Measurements from ENCODE around the gene EME2. TPM values are rescaled to one million over a fixed set of nuclear protein-coding genes. Genes with fewer than 3 reads are reported as not detected.
A peak's percentile ranks its signal among the peaks of the same experiment; 100 is the strongest.
"Not testable (repeated sequence)": the region's sequence is repeated elsewhere in the genome, so short reads cannot be mapped to it uniquely, and the experiment has no call there.

The EME2 gene
- total and polyA plus RNA-seq, 4 donors: 1.6 to 23.7 (median 18.2) TPM

GRCh38 chr16:1731603-1732002 lies 41.0 kb upstream of the EME2 start:
- Histone ChIP-seq H3K36me3 (ENCODE audit: control insufficient read depth in 1 of 2, insufficient read depth in 2 of 2, low read length in 1 of 2) (no peaks in the 10 kb centered on the region), H3K9me3 (ENCODE audit: control insufficient read depth, low read length) (no peaks in the 10 kb centered on the region), H3K4me3 (ENCODE audit: low read length in 2 of 2) (no peak overlapping the region), H3K4me1 (ENCODE audit: control insufficient read depth in 1 of 2, insufficient read depth in 2 of 2, low read length in 2 of 2) (no peaks in the 10 kb centered on the region), H3K27me3 (ENCODE audit: control insufficient read depth in 1 of 2, insufficient read depth in 2 of 2, low read length in 1 of 2) (no peaks in the 10 kb centered on the region), H3K27ac (ENCODE audit: low read depth in 1 of 2, low read length in 2 of 2) (no peak overlapping the region)
- intact Hi-C loops (cut with DNase I): no loop called here
- DNase-seq (no peak), ATAC-seq (ENCODE audit: low FRiP score) (no peak)
- 75 to 78% methylated on average over 7 of the region's 7 CpGs for WGBS, 2 donors

GRCh38 chr16:1732071-1732470 lies 40.5 kb upstream of the EME2 start:
- ATAC-seq (ENCODE audit: low FRiP score) (no peak), DNase-seq (no peak)
- intact Hi-C loops (cut with DNase I): no loop called here
- no peak overlapping the region for H3K27ac ChIP-seq (ENCODE audit: low read depth in 1 of 2, low read length in 2 of 2)
- no peaks in the 10 kb centered on the region for H3K27me3 ChIP-seq (ENCODE audit: control insufficient read depth in 1 of 2, insufficient read depth in 2 of 2, low read length in 1 of 2)
- H3K4me3 ChIP-seq (ENCODE audit: low read length in 2 of 2): no peak overlapping the region
- H3K9me3 ChIP-seq (ENCODE audit: control insufficient read depth, low read length): no peaks in the 10 kb centered on the region
- no peaks in the 10 kb centered on the region for H3K4me1 ChIP-seq (ENCODE audit: control insufficient read depth in 1 of 2, insufficient read depth in 2 of 2, low read length in 2 of 2)
- H3K36me3 ChIP-seq (ENCODE audit: control insufficient read depth in 1 of 2, insufficient read depth in 2 of 2, low read length in 1 of 2): no peaks in the 10 kb centered on the region
- WGBS, 2 donors: 85 to 87% methylated on average over 14 of the region's 14 CpGs

- intact Hi-C loops (cut with DNase I); H3K27ac ChIP-seq (ENCODE audit: low read depth in 1 of 2, low read length in 2 of 2); H3K4me1 ChIP-seq (ENCODE audit: control insufficient read depth in 1 of 2, insufficient read depth in 2 of 2, low read length in 2 of 2); H3K9me3 ChIP-seq (ENCODE audit: control insufficient read depth, low read length); DNase-seq; H3K27me3 ChIP-seq (ENCODE audit: control insufficient read depth in 1 of 2, insufficient read depth in 2 of 2, low read length in 1 of 2); H3K4me3 ChIP-seq (ENCODE audit: low read length in 2 of 2); ATAC-seq (ENCODE audit: low FRiP score); H3K36me3 ChIP-seq (ENCODE audit: control insufficient read depth in 1 of 2, insufficient read depth in 2 of 2, low read length in 1 of 2): not testable (repeated sequence)
- 82 to 87% methylated on average over 21 of the region's 21 CpGs for WGBS, 2 donors
Measured at GRCh38 chr16:1732551-1732987, 40.0 kb upstream of the EME2 start.

GRCh38 chr16:1734123-1734522 lies 38.5 kb upstream of the EME2 start:
- WGBS, 2 donors: 92 to 94% methylated on average over 21 to 22 of the region's 22 CpGs
- DNase-seq: no peak
- no peak for ATAC-seq (ENCODE audit: low FRiP score)
- intact Hi-C loops (cut with DNase I): no loop called here
- H3K36me3 ChIP-seq (ENCODE audit: control insufficient read depth in 1 of 2, insufficient read depth in 2 of 2, low read length in 1 of 2): no peaks in the 10 kb centered on the region
- H3K4me1 ChIP-seq (ENCODE audit: control insufficient read depth in 1 of 2, insufficient read depth in 2 of 2, low read length in 2 of 2): no peaks in the 10 kb centered on the region
- H3K27me3 ChIP-seq (ENCODE audit: control insufficient read depth in 1 of 2, insufficient read depth in 2 of 2, low read length in 1 of 2): no peaks in the 10 kb centered on the region
- no peak overlapping the region for H3K27ac ChIP-seq (ENCODE audit: low read depth in 1 of 2, low read length in 2 of 2)
- H3K9me3 ChIP-seq (ENCODE audit: control insufficient read depth, low read length): no peaks in the 10 kb centered on the region
- no peak overlapping the region for H3K4me3 ChIP-seq (ENCODE audit: low read length in 2 of 2)

GRCh38 chr16:1734816-1735215 lies 37.8 kb upstream of the EME2 start:
- DNase-seq (no peak), ATAC-seq (ENCODE audit: low FRiP score) (peak; percentile 19)
- intact Hi-C loops (cut with DNase I): no loop called here
- Histone ChIP-seq H3K27ac (ENCODE audit: low read depth in 1 of 2, low read length in 2 of 2) (no peak overlapping the region), H3K27me3 (ENCODE audit: control insufficient read depth in 1 of 2, insufficient read depth in 2 of 2, low read length in 1 of 2) (no peaks in the 10 kb centered on the region), H3K36me3 (ENCODE audit: control insufficient read depth in 1 of 2, insufficient read depth in 2 of 2, low read length in 1 of 2) (no peaks in the 10 kb centered on the region), H3K4me3 (ENCODE audit: low read length in 2 of 2) (no peak overlapping the region), H3K9me3 (ENCODE audit: control insufficient read depth, low read length) (no peaks in the 10 kb centered on the region), H3K4me1 (ENCODE audit: control insufficient read depth in 1 of 2, insufficient read depth in 2 of 2, low read length in 2 of 2) (no peaks in the 10 kb centered on the region)
- whole genome bisulfite sequencing, 2 donors: 97 to 98% methylated on average over 22 of the region's 22 CpGs

GRCh38 chr16:1740234-1740633 lies 32.4 kb upstream of the EME2 start:
- no peaks in the 10 kb centered on the region for H3K9me3 ChIP-seq (ENCODE audit: control insufficient read depth, low read length)
- ATAC-seq (ENCODE audit: low FRiP score) (no peak), DNase-seq (no peak)
- H3K27ac ChIP-seq (ENCODE audit: low read depth in 1 of 2, low read length in 2 of 2): no peak overlapping the region
- no peak overlapping the region for H3K4me3 ChIP-seq (ENCODE audit: low read length in 2 of 2)
- WGBS, 2 donors: 97% methylated on average over 33 of the region's 33 CpGs
- no peaks in the 10 kb centered on the region for H3K27me3 ChIP-seq (ENCODE audit: control insufficient read depth in 1 of 2, insufficient read depth in 2 of 2, low read length in 1 of 2)
- H3K36me3 ChIP-seq (ENCODE audit: control insufficient read depth in 1 of 2, insufficient read depth in 2 of 2, low read length in 1 of 2): no peaks in the 10 kb centered on the region
- no peaks in the 10 kb centered on the region for H3K4me1 ChIP-seq (ENCODE audit: control insufficient read depth in 1 of 2, insufficient read depth in 2 of 2, low read length in 2 of 2)
- intact Hi-C loops (cut with DNase I): no loop called here

GRCh38 chr16:1740781-1741490 lies 31.7 kb upstream of the EME2 start:
- Histone ChIP-seq H3K4me3 (ENCODE audit: low read length in 2 of 2) (no peak overlapping the region), H3K4me1 (ENCODE audit: control insufficient read depth in 1 of 2, insufficient read depth in 2 of 2, low read length in 2 of 2) (no peaks in the 10 kb centered on the region), H3K9me3 (ENCODE audit: control insufficient read depth, low read length) (no peaks in the 10 kb centered on the region), H3K27me3 (ENCODE audit: control insufficient read depth in 1 of 2, insufficient read depth in 2 of 2, low read length in 1 of 2) (no peaks in the 10 kb centered on the region), H3K36me3 (ENCODE audit: control insufficient read depth in 1 of 2, insufficient read depth in 2 of 2, low read length in 1 of 2) (no peaks in the 10 kb centered on the region), H3K27ac (ENCODE audit: low read depth in 1 of 2, low read length in 2 of 2) (no peak overlapping the region)
- 90 to 91% methylated on average over 29 to 30 of the region's 30 CpGs for WGBS, 2 donors
- no peak for DNase-seq
- intact Hi-C loops (cut with DNase I): no loop called here
- peak; percentile 38 for ATAC-seq (ENCODE audit: low FRiP score)

- intact Hi-C loops (cut with DNase I): no loop called here
- peak; percentile 47 for ATAC-seq (ENCODE audit: low FRiP score)
- WGBS, 2 donors: 90 to 93% methylated on average over 18 to 19 of the region's 19 CpGs
Measured at GRCh38 chr16:1741553-1742165, 31.0 kb upstream of the EME2 start.

More at GRCh38 chr16:1741553-1742165, 31.0 kb upstream of the EME2 start:
- no peaks in the 10 kb centered on the region for H3K4me1 ChIP-seq (ENCODE audit: control insufficient read depth in 1 of 2, insufficient read depth in 2 of 2, low read length in 2 of 2)
- H3K36me3 ChIP-seq (ENCODE audit: control insufficient read depth in 1 of 2, insufficient read depth in 2 of 2, low read length in 1 of 2): no peaks in the 10 kb centered on the region
- no peak overlapping the region for H3K27ac ChIP-seq (ENCODE audit: low read depth in 1 of 2, low read length in 2 of 2)
- H3K9me3 ChIP-seq (ENCODE audit: control insufficient read depth, low read length): no peaks in the 10 kb centered on the region
- no peak overlapping the region for H3K4me3 ChIP-seq (ENCODE audit: low read length in 2 of 2)
- H3K27me3 ChIP-seq (ENCODE audit: control insufficient read depth in 1 of 2, insufficient read depth in 2 of 2, low read length in 1 of 2): no peaks in the 10 kb centered on the region
- DNase-seq: no peak
